Activated naive CD4-positive, alpha-beta T cell treated with anti-CD3 and anti-CD28 coated beads, Interleukin-2, amount 50 U/mL, for 24 hours (primary cell): ENCODE data around the gene SNX3.

ENCODE experiments used
- H3K27ac Mint-ChIP-seq: one replicate; pipeline ENCODE4 v1.8.0; 2021; ENCODE audit warnings: mild to moderate bottlenecking, mixed read lengths
- H3K27me3 Mint-ChIP-seq: one replicate; pipeline ENCODE4 v1.8.0; 2021; ENCODE audit warnings: mixed read lengths
- H3K36me3 Mint-ChIP-seq: one replicate; pipeline ENCODE4 v1.8.0; 2021; ENCODE audit warnings: mixed read lengths
- H3K4me1 Mint-ChIP-seq: one replicate; pipeline ENCODE4 v1.8.0; 2021; ENCODE audit warnings: mixed read lengths
- H3K4me3 Mint-ChIP-seq: one replicate; pipeline ENCODE4 v1.8.0; 2021; ENCODE audit warnings: mild to moderate bottlenecking, mixed read lengths
- H3K9me3 Mint-ChIP-seq: one replicate; pipeline ENCODE4 v1.8.0; 2021; ENCODE audit warnings: mixed read lengths

The SNX3 gene

DNA sequence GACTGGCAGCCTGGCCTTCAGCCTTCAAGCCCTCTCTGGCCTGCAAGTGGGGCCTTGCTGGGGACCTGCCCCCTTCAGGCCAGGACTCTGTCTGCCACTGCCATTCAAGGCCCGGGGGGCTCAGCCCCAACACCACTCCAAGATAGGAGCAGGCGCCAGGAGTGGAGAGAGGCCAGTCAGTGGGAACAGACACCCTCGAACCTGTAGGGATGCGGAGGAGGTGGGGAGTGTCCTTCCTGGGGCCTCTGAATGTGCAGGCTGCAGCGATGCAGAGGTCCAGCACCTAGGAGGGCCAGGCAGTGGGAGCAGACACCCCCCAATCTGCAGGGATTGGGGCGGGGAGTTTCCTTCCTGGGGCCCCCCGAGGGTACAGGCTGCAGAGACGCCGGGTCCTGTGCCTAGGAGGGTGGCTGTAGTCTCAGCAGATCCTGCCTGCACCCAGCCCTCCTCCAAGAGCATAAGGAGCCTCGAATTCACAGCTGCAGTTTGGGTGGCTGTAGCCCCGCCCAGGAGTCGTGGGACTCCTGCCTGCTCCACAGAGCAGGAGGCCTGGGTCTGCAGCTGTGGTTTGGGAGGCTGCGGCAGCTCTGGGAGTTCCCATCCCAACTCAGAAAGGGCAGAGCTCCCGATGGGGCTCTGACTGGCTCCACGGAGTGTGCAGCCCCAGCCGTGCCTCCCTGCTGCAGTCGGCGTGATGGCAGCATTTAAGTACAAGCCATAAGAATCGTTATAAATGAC, 61.9 kb downstream of the SNX3 start:
- Mint-ChIP-seq H3K36me3 (peaks cover 2% of the 10 kb centered on the region), H3K27me3 (peaks cover 4% of the 10 kb centered on the region), H3K9me3 (no peaks in the 10 kb centered on the region), H3K27ac (no peak overlapping the region), H3K4me3 (no peak overlapping the region), H3K4me1 (no peaks in the 10 kb centered on the region)

DNA sequence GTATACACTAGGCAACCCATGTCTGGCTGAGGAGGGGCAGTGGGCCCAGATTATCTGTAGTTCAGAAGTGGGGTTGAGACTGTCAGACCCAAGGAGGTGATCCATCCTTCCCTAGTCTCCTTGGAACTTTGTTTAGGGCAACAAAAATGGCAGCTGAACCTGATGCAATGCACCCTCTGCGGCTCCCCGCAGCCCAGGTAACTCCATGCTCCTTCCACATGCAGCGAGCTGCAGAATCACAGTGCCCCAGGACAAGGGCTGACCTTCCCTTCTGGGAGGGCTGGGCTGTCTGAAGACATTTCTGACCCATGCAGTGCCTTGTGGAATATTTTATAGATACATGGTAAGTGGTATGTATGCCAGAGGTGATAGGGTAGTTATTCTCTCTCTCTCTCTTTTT, 65.6 kb downstream of the SNX3 start:
- H3K4me3 Mint-ChIP-seq, result no peak overlapping the region
- no peaks in the 10 kb centered on the region for H3K4me1 Mint-ChIP-seq
- H3K27ac Mint-ChIP-seq, result no peak overlapping the region
- peaks cover 6% of the 10 kb centered on the region for H3K27me3 Mint-ChIP-seq
- H3K36me3 Mint-ChIP-seq, result peaks cover 2% of the 10 kb centered on the region
- no peaks in the 10 kb centered on the region for H3K9me3 Mint-ChIP-seq

DNA sequence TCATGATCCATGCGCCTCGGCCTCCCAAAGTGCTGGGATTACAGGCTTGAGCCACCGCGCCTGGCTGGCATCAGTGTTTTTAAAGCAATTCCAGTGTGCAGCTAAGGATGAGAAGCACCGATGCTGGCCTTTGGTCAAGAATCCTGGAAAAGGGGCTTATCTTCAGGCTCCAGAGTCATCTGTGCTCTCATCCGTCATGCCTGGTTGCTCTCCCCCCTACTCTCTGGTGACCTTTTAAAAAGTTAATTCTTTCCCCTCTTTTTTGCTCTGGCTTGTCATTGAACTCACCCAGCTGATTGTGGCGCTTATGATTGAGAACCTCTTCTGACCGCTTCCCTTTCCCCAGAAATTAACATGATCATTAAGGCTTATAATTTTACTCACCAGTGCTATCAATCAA, 66.3 kb downstream of the SNX3 start:
- Mint-ChIP-seq H3K4me1 (no peaks in the 10 kb centered on the region), H3K9me3 (no peaks in the 10 kb centered on the region), H3K36me3 (peaks cover 2% of the 10 kb centered on the region), H3K4me3 (no peak overlapping the region), H3K27ac (no peak overlapping the region), H3K27me3 (peaks cover 6% of the 10 kb centered on the region)

DNA sequence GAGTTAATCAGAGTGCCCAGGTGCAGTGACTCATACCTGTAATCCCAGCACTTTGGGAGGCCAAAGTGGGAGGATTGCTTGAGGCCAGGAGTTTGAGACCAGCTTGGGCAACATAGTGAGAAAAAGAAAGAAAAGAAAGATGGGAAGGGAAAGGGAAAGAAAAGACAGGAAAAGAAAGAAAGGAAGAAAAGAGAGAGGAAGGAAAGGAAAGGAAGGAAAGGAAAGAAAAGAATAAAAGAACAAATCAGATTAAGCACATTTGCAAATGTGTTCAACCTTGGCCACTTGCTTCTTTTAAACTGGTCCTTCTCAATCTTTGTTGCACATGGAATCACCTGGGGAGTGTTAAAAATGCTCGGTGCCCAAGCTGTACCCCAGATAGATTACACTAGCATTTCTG, 67.0 kb downstream of the SNX3 start:
- H3K4me1 Mint-ChIP-seq, result no peaks in the 10 kb centered on the region
- no peaks in the 10 kb centered on the region for H3K9me3 Mint-ChIP-seq
- H3K27ac Mint-ChIP-seq, result no peak overlapping the region
- peaks cover 6% of the 10 kb centered on the region for H3K27me3 Mint-ChIP-seq
- no peak overlapping the region for H3K4me3 Mint-ChIP-seq
- peaks cover 2% of the 10 kb centered on the region for H3K36me3 Mint-ChIP-seq

- Mint-ChIP-seq H3K27ac (no peak overlapping the region), H3K36me3 (peaks cover 2% of the 10 kb centered on the region), H3K4me1 (no peaks in the 10 kb centered on the region), H3K4me3 (no peak overlapping the region), H3K9me3 (no peaks in the 10 kb centered on the region), H3K27me3 (peaks cover 6% of the 10 kb centered on the region)
Measured at GRCh38 chr6:108193131-108193530, 67.7 kb downstream of the SNX3 start.

- no peaks in the 10 kb centered on the region for H3K4me1 Mint-ChIP-seq
- H3K27me3 Mint-ChIP-seq, result peaks cover 10% of the 10 kb centered on the region
- H3K4me3 Mint-ChIP-seq, result no peak overlapping the region
- H3K36me3 Mint-ChIP-seq, result no peaks in the 10 kb centered on the region
- H3K27ac Mint-ChIP-seq, result no peak overlapping the region
- H3K9me3 Mint-ChIP-seq, result no peaks in the 10 kb centered on the region
Measured at GRCh38 chr6:108187519-108187918, 73.3 kb downstream of the SNX3 start.

- H3K27me3 Mint-ChIP-seq, result peaks cover 10% of the 10 kb centered on the region
- H3K36me3 Mint-ChIP-seq, result no peaks in the 10 kb centered on the region
- H3K27ac Mint-ChIP-seq, result no peak overlapping the region
- H3K4me3 Mint-ChIP-seq, result no peak overlapping the region
- no peaks in the 10 kb centered on the region for H3K4me1 Mint-ChIP-seq
- no peaks in the 10 kb centered on the region for H3K9me3 Mint-ChIP-seq
Measured at GRCh38 chr6:108186226-108186625, 74.6 kb downstream of the SNX3 start.

DNA sequence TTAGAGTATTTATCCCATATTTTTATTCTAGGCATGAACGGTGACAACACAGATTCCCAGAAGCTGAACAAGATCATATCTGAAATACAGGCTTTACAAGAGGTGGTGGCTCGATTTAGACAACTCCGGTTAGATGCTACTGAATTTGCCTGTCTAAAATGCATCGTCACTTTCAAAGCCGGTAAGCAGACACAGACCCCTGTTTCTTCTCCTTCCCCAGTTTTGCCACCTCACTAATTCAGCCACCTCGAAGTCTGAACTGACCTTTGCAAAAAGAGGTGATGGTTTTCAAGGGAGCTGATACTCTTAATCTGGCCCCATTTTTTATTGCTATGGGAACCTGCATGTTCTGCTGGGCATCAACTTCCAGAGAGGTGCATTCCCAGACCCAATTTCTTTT, 80.1 kb downstream of the SNX3 start:
- H3K27me3 Mint-ChIP-seq, result peaks cover 38% of the 10 kb centered on the region
- no peaks in the 10 kb centered on the region for H3K36me3 Mint-ChIP-seq
- H3K4me3 Mint-ChIP-seq, result no peak overlapping the region
- no peak overlapping the region for H3K27ac Mint-ChIP-seq
- no peaks in the 10 kb centered on the region for H3K9me3 Mint-ChIP-seq
- peaks cover 6% of the 10 kb centered on the region for H3K4me1 Mint-ChIP-seq

GRCh38 chr6:108180266-108180665, 80.6 kb downstream of the SNX3 start:
- peaks cover 9% of the 10 kb centered on the region for H3K4me1 Mint-ChIP-seq
- no peak overlapping the region for H3K4me3 Mint-ChIP-seq
- no peaks in the 10 kb centered on the region for H3K36me3 Mint-ChIP-seq
- H3K9me3 Mint-ChIP-seq, result no peaks in the 10 kb centered on the region
- no peak overlapping the region for H3K27ac Mint-ChIP-seq
- H3K27me3 Mint-ChIP-seq, result peaks cover 40% of the 10 kb centered on the region

- Mint-ChIP-seq H3K9me3 (no peaks in the 10 kb centered on the region), H3K4me3 (no peak overlapping the region), H3K27me3 (peaks cover 41% of the 10 kb centered on the region), H3K4me1 (peaks cover 14% of the 10 kb centered on the region), H3K27ac (no peak overlapping the region), H3K36me3 (no peaks in the 10 kb centered on the region)
Measured at GRCh38 chr6:108179741-108180140, 81.1 kb downstream of the SNX3 start.

- H3K27me3 Mint-ChIP-seq, result peaks cover 64% of the 10 kb centered on the region
- no peak overlapping the region for H3K27ac Mint-ChIP-seq
- H3K4me1 Mint-ChIP-seq, result peaks cover 20% of the 10 kb centered on the region
- H3K36me3 Mint-ChIP-seq, result no peaks in the 10 kb centered on the region
- peak overlapping the region; percentile 56 for H3K4me3 Mint-ChIP-seq
- H3K9me3 Mint-ChIP-seq, result no peaks in the 10 kb centered on the region
Measured at GRCh38 chr6:108176281-108177089, 84.4 kb downstream of the SNX3 start.

- H3K9me3 Mint-ChIP-seq, result no peaks in the 10 kb centered on the region
- no peak overlapping the region for H3K27ac Mint-ChIP-seq
Measured at GRCh38 chr6:108175592-108176279, 85.1 kb downstream of the SNX3 start.

GRCh38 chr6:108175176-108175591, 85.7 kb downstream of the SNX3 start:
- no peak overlapping the region for H3K27ac Mint-ChIP-seq
- H3K9me3 Mint-ChIP-seq, result no peaks in the 10 kb centered on the region
- H3K4me1 Mint-ChIP-seq, result peaks cover 26% of the 10 kb centered on the region
- peaks cover 72% of the 10 kb centered on the region for H3K27me3 Mint-ChIP-seq
- no peaks in the 10 kb centered on the region for H3K36me3 Mint-ChIP-seq
- H3K4me3 Mint-ChIP-seq, result peak overlapping the region; percentile 56

More at GRCh38 chr6:108175592-108176279, 85.1 kb downstream of the SNX3 start:
- Mint-ChIP-seq H3K4me1 (peaks cover 24% of the 10 kb centered on the region), H3K36me3 (no peaks in the 10 kb centered on the region), H3K27me3 (peaks cover 70% of the 10 kb centered on the region), H3K4me3 (peak overlapping the region; percentile 56)

- Mint-ChIP-seq H3K4me1 (peaks cover 26% of the 10 kb centered on the region), H3K27ac (no peak overlapping the region), H3K27me3 (peaks cover 69% of the 10 kb centered on the region), H3K9me3 (no peaks in the 10 kb centered on the region), H3K4me3 (peak overlapping the region; percentile 13), H3K36me3 (no peaks in the 10 kb centered on the region)
Measured at GRCh38 chr6:108174371-108175175, 86.3 kb downstream of the SNX3 start.

GRCh38 chr6:108171918-108172516, 88.8 kb downstream of the SNX3 start:
- peaks cover 62% of the 10 kb centered on the region for H3K27me3 Mint-ChIP-seq
- no peaks in the 10 kb centered on the region for H3K36me3 Mint-ChIP-seq
- H3K4me1 Mint-ChIP-seq, result peaks cover 42% of the 10 kb centered on the region
- no peak overlapping the region for H3K27ac Mint-ChIP-seq
- no peaks in the 10 kb centered on the region for H3K9me3 Mint-ChIP-seq
- no peak overlapping the region for H3K4me3 Mint-ChIP-seq
